Upper lobe of right lung (tissue), 1 donor: ENCODE measurements around the gene BSG. TPM values are rescaled to one million over a fixed set of nuclear protein-coding genes. Genes with fewer than 3 reads are reported as not detected.
"Not testable (repeated sequence)": the region's sequence is repeated elsewhere in the genome, so short reads cannot be mapped to it uniquely, and the experiment has no call there.

Experiments used
- ATAC-seq: fragments of 200-7000 bp; cut with Tn5 transposase; one replicate; pipeline ENCODE4 v1.9.1; 2020; ENCODE audit warnings: mild to moderate bottlenecking, moderate library complexity
- DNase-seq: peaks from one replicate; pipeline ENCODE4 v3.0.0-alpha.2; 2020
- H3K27ac ChIP-seq: fragments of 200-600 bp; one replicate; pipeline ENCODE4 v1.8.0; 2022
- H3K27me3 ChIP-seq: fragments of 200-600 bp; one replicate; pipeline ENCODE4 v1.8.0; 2022; ENCODE audit warnings: mild to moderate bottlenecking
- H3K36me3 ChIP-seq: fragments of 200-600 bp; one replicate; pipeline ENCODE4 v1.8.0; 2022
- H3K4me1 ChIP-seq: fragments of 200-600 bp; one replicate; pipeline ENCODE4 v1.8.0; 2022
- H3K4me3 ChIP-seq: fragments of 200-600 bp; one replicate; pipeline ENCODE4 v1.8.0; 2022; ENCODE audit warnings: mild to moderate bottlenecking
- H3K9me3 ChIP-seq: fragments of 200-600 bp; one replicate; pipeline ENCODE4 v1.8.0; 2022
- intact Hi-C: fragments of 100-400 bp; cut with DNase I; formaldehyde crosslinking; loops from one replicate; pipeline ENCODE4 v1.11.0; 2022
- total RNA-seq: library from RNA; stranded (reverse); fragmentation: NEBNext Ultra II Directional; extraction: Animal tissue kit (Norgen Biotek cat#: 25700); gene quantifications from one replicate; pipeline ENCODE4 v1.2.1, GENCODE V29; 2021
- TF ChIP-seq, protein P1 (sequence below): fragments of 200-600 bp; IDR thresholded peaks from one replicate; pipeline ENCODE4 v1.8.0; 2022; ENCODE audit warnings: antibody characterized with exemption
- donor health status: DM: no; HTN: yes; CAD: no; lungs with severe emphysema.

The BSG gene
- total RNA-seq, 1 donor from 2014 or later = 359 TPM

GRCh38 chr19:601790-602189 lies 29.4 kb downstream of the BSG start:
- Histone ChIP-seq H3K27me3 (no peaks in the 10 kb centered on the region), H3K27ac (no peak overlapping the region), H3K9me3 (no peaks in the 10 kb centered on the region), H3K36me3 (no peaks in the 10 kb centered on the region), H3K4me1 (no peaks in the 10 kb centered on the region), H3K4me3 (no peak overlapping the region)
- no peak for ATAC-seq
- intact Hi-C loops = no loop called here
- TF ChIP-seq, protein P1, sequence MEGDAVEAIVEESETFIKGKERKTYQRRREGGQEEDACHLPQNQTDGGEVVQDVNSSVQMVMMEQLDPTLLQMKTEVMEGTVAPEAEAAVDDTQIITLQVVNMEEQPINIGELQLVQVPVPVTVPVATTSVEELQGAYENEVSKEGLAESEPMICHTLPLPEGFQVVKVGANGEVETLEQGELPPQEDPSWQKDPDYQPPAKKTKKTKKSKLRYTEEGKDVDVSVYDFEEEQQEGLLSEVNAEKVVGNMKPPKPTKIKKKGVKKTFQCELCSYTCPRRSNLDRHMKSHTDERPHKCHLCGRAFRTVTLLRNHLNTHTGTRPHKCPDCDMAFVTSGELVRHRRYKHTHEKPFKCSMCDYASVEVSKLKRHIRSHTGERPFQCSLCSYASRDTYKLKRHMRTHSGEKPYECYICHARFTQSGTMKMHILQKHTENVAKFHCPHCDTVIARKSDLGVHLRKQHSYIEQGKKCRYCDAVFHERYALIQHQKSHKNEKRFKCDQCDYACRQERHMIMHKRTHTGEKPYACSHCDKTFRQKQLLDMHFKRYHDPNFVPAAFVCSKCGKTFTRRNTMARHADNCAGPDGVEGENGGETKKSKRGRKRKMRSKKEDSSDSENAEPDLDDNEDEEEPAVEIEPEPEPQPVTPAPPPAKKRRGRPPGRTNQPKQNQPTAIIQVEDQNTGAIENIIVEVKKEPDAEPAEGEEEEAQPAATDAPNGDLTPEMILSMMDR = no peak
- no peak for DNase-seq

DNA sequence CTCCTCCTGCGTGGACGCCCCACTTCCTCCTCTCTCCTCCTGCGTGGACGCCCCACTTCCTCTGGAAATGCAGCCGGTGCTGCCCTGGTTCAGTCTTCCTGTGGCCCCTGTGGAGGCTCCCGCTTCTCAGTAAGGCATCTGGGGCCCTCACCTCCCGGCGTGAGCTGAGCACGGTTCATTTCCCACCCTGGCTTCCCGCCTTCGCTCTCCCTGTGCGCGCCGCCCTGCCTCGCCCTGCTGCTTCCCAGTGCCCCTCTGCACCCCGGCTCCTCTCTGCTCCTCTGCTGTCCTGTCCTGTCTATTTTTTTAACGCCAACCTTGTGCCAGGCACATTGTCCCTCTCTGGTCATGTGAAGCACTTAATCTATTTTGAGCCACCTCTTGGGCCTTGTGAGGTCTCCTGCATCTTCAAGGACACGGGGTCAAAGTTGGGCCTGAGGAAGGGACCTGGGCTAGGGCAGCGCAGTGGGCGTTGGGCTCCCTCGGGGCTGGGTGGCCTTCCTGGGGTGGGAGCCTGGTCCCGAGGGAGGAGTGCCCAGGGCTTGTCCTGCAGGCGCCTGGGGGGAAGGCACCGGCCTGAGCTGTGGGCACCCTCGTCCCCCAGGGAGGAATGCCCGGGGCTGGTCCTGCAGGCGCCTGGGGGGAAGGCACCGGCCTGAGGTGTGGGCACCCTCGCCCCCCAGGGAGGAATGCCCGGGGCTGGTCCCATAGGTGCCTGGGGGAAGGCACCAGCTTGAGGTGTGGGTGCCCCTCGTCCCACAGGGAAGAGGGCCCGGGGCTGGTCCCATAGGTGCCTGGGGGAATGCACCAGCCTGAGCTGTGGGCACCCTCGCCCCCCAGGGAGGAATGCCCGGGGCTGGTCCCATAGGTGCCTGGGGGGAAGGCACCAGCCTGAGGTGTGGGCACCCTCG lies 30.2 kb downstream of the BSG start:
- H3K4me3 ChIP-seq = no peak overlapping the region
- no peaks in the 10 kb centered on the region for H3K4me1 ChIP-seq
- TF ChIP-seq, protein P1 = no peak
- H3K27me3 ChIP-seq = no peaks in the 10 kb centered on the region
- ATAC-seq (no peak), DNase-seq (no peak)
- intact Hi-C loops = no loop called here
- H3K27ac ChIP-seq = no peak overlapping the region
- H3K9me3 ChIP-seq = no peaks in the 10 kb centered on the region
- no peaks in the 10 kb centered on the region for H3K36me3 ChIP-seq

DNA sequence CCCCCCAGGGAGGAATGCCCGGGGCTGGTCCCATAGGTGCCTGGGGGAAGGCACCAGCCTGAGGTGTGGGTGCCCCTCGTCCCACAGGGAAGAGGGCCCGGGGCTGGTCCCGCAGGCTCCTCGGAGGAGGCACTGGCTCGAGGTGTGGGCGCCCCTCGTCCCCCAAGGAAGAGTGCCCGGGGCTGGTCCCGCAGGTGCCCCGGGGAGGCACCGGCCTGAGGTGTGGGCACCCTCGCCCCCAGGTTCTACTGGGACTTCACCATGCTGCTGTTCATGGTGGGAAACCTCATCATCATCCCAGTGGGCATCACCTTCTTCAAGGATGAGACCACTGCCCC lies 30.9 kb downstream of the BSG start:
- H3K36me3 ChIP-seq, H3K4me3 ChIP-seq, intact Hi-C loops, H3K27ac ChIP-seq, H3K9me3 ChIP-seq, ATAC-seq, H3K27me3 ChIP-seq, DNase-seq, H3K4me1 ChIP-seq: not testable (repeated sequence)

DNA sequence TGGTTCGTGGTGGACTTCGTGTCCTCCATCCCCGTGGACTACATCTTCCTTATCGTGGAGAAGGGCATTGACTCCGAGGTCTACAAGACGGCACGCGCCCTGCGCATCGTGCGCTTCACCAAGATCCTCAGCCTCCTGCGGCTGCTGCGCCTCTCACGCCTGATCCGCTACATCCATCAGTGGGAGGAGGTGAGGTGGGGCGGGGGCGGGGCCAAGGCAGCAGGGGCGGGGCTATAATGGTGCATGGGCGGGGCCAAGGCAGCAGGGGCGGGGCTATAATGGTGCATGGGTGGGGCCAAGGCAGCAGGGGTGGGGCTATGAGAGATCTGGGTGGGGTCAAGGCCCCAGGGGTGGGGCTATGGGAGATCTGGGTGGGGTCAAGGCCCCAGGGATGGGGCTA lies 31.4 kb downstream of the BSG start:
- DNase-seq, H3K9me3 ChIP-seq, intact Hi-C loops: not testable (repeated sequence)

DNA sequence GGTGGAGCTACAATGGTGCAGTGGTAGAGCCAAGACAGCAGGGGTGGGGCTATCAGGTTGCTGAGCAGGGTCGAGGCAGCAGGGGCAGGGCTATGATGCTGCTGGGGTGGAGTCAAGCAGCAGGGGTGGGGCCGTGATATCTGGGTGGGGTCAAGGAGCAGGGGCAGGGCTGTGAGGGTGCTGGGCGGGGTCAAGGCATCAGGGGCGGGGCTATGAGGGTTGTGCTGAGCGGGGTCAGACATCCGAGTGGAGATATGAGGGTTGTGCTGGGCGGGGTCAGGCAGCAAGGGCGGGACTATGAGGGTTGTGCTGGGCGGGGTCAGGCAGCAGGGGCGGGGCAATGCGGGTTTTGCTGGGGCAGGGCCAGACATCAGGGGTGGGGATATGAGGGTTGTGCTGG lies 32.0 kb downstream of the BSG start:
- TF ChIP-seq, protein P1 = no peak
- DNase-seq (no peak), ATAC-seq (peak; percentile 17)
- H3K4me3 ChIP-seq = no peak overlapping the region
- H3K27ac ChIP-seq = no peak overlapping the region
- peaks cover 3% of the 10 kb centered on the region for H3K4me1 ChIP-seq
- no peaks in the 10 kb centered on the region for H3K9me3 ChIP-seq
- no peaks in the 10 kb centered on the region for H3K36me3 ChIP-seq
- intact Hi-C loops = no loop called here
- no peaks in the 10 kb centered on the region for H3K27me3 ChIP-seq

More for the DNA sequence above, 31.4 kb downstream of the BSG start:
- not testable (repeated sequence) for H3K27ac ChIP-seq, H3K36me3 ChIP-seq, ATAC-seq, H3K4me1 ChIP-seq, H3K4me3 ChIP-seq, H3K27me3 ChIP-seq

DNA sequence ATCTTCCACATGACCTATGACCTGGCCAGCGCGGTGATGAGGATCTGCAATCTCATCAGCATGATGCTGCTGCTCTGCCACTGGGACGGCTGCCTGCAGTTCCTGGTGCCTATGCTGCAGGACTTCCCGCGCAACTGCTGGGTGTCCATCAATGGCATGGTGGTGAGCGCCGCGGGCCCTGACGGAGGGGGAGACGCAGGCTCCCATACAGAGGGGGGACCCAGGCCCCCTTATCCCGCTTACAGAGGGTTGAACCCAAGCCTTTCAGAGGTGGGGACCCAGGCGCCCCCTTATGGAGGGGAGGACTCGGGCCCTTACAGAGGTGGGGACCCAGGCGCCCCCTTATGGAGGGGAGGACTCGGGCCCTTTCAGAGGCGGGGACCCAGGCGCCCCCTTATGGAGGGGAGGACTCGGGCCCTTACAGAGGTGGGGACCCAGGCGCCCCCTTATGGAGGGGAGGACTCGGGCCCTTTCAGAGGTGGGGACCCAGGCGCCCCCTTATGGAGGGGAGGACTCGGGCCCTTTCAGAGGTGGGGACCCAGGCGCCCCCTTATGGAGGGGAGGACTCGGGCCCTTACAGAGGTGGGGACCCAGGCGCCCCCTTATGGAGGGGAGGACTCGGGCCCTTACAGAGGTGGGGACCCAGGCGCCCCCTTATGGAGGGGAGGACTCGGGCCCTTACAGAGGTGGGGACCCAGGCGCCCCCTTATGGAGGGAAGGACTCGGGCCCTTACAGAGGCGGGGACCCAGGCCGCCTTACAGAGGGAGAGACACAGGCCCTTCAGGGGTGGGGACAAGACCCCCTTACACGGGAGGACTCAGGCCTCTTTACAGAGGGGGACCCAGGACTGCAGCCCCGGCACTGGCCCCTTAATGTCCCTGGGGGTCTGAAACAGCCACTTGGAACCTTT lies 32.9 kb downstream of the BSG start:
- H3K27me3 ChIP-seq, H3K4me3 ChIP-seq, DNase-seq, intact Hi-C loops, H3K27ac ChIP-seq, H3K36me3 ChIP-seq, H3K9me3 ChIP-seq, ATAC-seq: not testable (repeated sequence)
- peaks cover 13% of the 10 kb centered on the region for H3K4me1 ChIP-seq
